Measurements from ENCODE around the gene SMAD6.

- TF ChIP-seq POLR2A (IDR thresholded peaks at IDR 0.05) (no peak), CTCF (IDR thresholded peaks at IDR 0.05) (no peak)
Observed at GRCh38 chr15:66827698-66828055, 125.6 kb downstream of the SMAD6 start.
